Neural cell (in vitro differentiated cells): ENCODE data around the gene BLOC1S4. TPM values are rescaled to one million over a fixed set of nuclear protein-coding genes. Genes with fewer than 3 reads are reported as not detected.

Experiments used
- H2AFZ ChIP-seq: fragments of 200-600, 300-800 bp; sonication (generic), shearing (Covaris generic); 2 replicates; pipeline ENCODE4 v1.6.0; 2014; ENCODE audit warnings: low read depth, mild to moderate bottlenecking, antibody characterized with exemption, low read length, moderate library complexity
- H3F3A ChIP-seq: fragments of 200-600 bp; shearing (Covaris generic); 2 replicates; pipeline ENCODE4 v1.6.1; 2016; ENCODE audit warnings: mild to moderate bottlenecking, moderate library complexity, mixed read lengths, antibody characterized with exemption, low read length; ENCODE audit not compliant: insufficient read depth, poor library complexity, severe bottlenecking
- H3K27ac ChIP-seq: fragments of 200-600, 300-800 bp; sonication (generic), shearing (Covaris generic); 2 replicates; pipeline ENCODE4 v1.5.1; 2014; ENCODE audit warnings: mild to moderate bottlenecking, low read length, moderate library complexity
- H3K27me3 ChIP-seq: fragments of 300-800, 200-600 bp; sonication (generic), shearing (Covaris generic); 2 replicates; pipeline ENCODE4 v1.6.0; 2014; ENCODE audit warnings: mild to moderate bottlenecking, low read depth, low read length, moderate library complexity; ENCODE audit not compliant: insufficient read depth
- H3K36me3 ChIP-seq: fragments of 300-800, 200-600 bp; sonication (generic), shearing (Covaris generic); 2 replicates; pipeline ENCODE4 v1.5.1; 2014; ENCODE audit warnings: mild to moderate bottlenecking, antibody characterized with exemption, low read length, moderate library complexity; ENCODE audit not compliant: insufficient read depth
- H3K4me2 ChIP-seq: fragments of 300-800, 200-600 bp; sonication (generic), shearing (Covaris generic); 2 replicates; pipeline ENCODE4 v1.6.0; 2014; ENCODE audit warnings: mild to moderate bottlenecking, low read length
- H3K4me3 ChIP-seq: fragments of 300-800, 200-600 bp; sonication (generic), shearing (Covaris generic); 2 replicates; pipeline ENCODE4 v1.5.1; 2014; ENCODE audit warnings: mild to moderate bottlenecking, low read length, moderate library complexity
- H3K79me2 ChIP-seq: fragments of 200-600 bp; shearing (Covaris generic); replicated peaks from 2 replicates; pipeline ENCODE4 v1.6.0; 2014; ENCODE audit warnings: mild to moderate bottlenecking, low read length, moderate library complexity; ENCODE audit not compliant: insufficient read depth
- H3K9ac ChIP-seq: fragments of 300-800, 200-600 bp; sonication (generic), shearing (Covaris generic); 2 replicates; pipeline ENCODE4 v1.6.1; 2016; ENCODE audit warnings: mild to moderate bottlenecking, low read length, mixed read lengths
- H3K9me2 ChIP-seq: fragments of 200-600 bp; shearing (Covaris generic); 2 replicates; pipeline ENCODE4 v1.6.1; 2016; ENCODE audit warnings: mild to moderate bottlenecking, low read length, mixed read lengths; ENCODE audit not compliant: insufficient read depth
- H3K9me3 ChIP-seq: fragments of 200-600, 300-800 bp; sonication (generic), shearing (Covaris generic); 2 replicates; pipeline ENCODE4 v1.6.1; 2016; ENCODE audit warnings: mild to moderate bottlenecking, mixed run types, low read length, moderate library complexity, mixed read lengths
- H4K20me1 ChIP-seq: fragments of 200-600 bp; shearing (Covaris generic); 2 replicates; pipeline ENCODE4 v1.6.1; 2016; ENCODE audit warnings: mild to moderate bottlenecking, mixed run types; ENCODE audit not compliant: insufficient read depth
- EP300 ChIP-seq: fragments of 450-650 bp; conservative IDR thresholded peaks from 2 replicates; pipeline ENCODE4 v1.6.1; 2014; ENCODE audit warnings: antibody characterized with exemption, mild to moderate bottlenecking, moderate library complexity; ENCODE audit not compliant: poor library complexity, severe bottlenecking
- EZH2 ChIP-seq: fragments of 200-600, 300-800 bp; shearing (Covaris generic), sonication (generic); IDR thresholded peaks from 2 replicates; pipeline ENCODE4 v1.6.1; 2014; ENCODE audit warnings: antibody characterized with exemption, low read length, borderline replicate concordance, mild to moderate bottlenecking; ENCODE audit not compliant: insufficient read depth, poor library complexity, severe bottlenecking
- MXI1 ChIP-seq: fragments of 450-650 bp; conservative IDR thresholded peaks from 2 replicates; pipeline ENCODE4 v1.6.1; 2014; ENCODE audit warnings: antibody characterized with exemption, mild to moderate bottlenecking; ENCODE audit not compliant: poor library complexity, severe bottlenecking
- POLR2AphosphoS5 ChIP-seq: IDR thresholded peaks from 2 replicates; pipeline ENCODE4 v1.6.1; 2012
- RAD21 ChIP-seq: fragments of 450-650 bp; conservative IDR thresholded peaks from 2 replicates; pipeline ENCODE4 v1.6.1; 2014; ENCODE audit warnings: antibody characterized with exemption, mild to moderate bottlenecking, moderate library complexity
- SMC3 ChIP-seq: fragments of 450-650 bp; conservative IDR thresholded peaks from 2 replicates; pipeline ENCODE4 v1.6.1; 2014; ENCODE audit warnings: antibody characterized with exemption, mild to moderate bottlenecking, moderate library complexity; ENCODE audit not compliant: poor library complexity
- TAF1 ChIP-seq: IDR thresholded peaks from 2 replicates; pipeline ENCODE4 v1.6.1; 2012; ENCODE audit warnings: low read depth
- polyA plus RNA-seq: library from polyadenylated mRNA; depleted of rRNA; stranded (reverse); fragments of >200 nt; gene quantifications from 2 replicates; pipeline ENCODE4 v1.2.3, GENCODE V29; 2014
- TF ChIP-seq, protein P1 (sequence below): fragments of 450-650 bp; IDR thresholded peaks from 2 replicates; pipeline ENCODE4 v1.5.1; 2014; ENCODE audit warnings: antibody characterized with exemption, mild to moderate bottlenecking, moderate library complexity; ENCODE audit not compliant: poor library complexity, severe bottlenecking
- TF ChIP-seq, protein P2 (sequence below): IDR thresholded peaks from 2 replicates; pipeline ENCODE4 v1.6.1; 2012; ENCODE audit warnings: borderline replicate concordance

BLOC1S4 gene
- polyA plus RNA-seq, 1 donor from 2014 or later: 21.2 TPM

DNA sequence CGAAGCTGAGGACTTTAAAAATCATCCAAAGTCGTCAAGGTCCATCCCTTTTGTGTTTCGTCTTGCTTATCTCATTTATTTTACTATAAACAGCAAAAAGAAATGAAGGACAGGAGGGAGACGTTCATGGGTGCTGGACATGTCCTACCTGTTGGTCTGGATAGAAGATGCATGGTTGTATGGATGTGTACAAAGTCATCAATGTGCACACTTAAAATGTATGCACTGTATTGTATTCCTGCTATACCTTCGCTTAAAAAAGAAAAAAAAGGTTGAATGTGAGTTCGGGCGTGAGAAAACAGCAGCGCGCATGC lies 313 bp upstream of the BLOC1S4 start:
- Histone ChIP-seq H2AFZ (peak overlapping the region; percentile 84), H4K20me1 (no peaks in the 10 kb centered on the region), H3F3A (peaks cover 4% of the 10 kb centered on the region), H3K9me3 (no peaks in the 10 kb centered on the region), H3K27me3 (no peaks in the 10 kb centered on the region), H3K36me3 (no peaks in the 10 kb centered on the region), H3K9ac (peak overlapping the region; percentile 90), H3K4me2 (peak overlapping the region; percentile 86), H3K27ac (peak overlapping the region; percentile 85), H3K79me2 (peaks cover 21% of the 10 kb centered on the region), H3K9me2 (no peaks in the 10 kb centered on the region), H3K4me3 (peak overlapping the region; percentile 99)
- TF ChIP-seq, protein P1, sequence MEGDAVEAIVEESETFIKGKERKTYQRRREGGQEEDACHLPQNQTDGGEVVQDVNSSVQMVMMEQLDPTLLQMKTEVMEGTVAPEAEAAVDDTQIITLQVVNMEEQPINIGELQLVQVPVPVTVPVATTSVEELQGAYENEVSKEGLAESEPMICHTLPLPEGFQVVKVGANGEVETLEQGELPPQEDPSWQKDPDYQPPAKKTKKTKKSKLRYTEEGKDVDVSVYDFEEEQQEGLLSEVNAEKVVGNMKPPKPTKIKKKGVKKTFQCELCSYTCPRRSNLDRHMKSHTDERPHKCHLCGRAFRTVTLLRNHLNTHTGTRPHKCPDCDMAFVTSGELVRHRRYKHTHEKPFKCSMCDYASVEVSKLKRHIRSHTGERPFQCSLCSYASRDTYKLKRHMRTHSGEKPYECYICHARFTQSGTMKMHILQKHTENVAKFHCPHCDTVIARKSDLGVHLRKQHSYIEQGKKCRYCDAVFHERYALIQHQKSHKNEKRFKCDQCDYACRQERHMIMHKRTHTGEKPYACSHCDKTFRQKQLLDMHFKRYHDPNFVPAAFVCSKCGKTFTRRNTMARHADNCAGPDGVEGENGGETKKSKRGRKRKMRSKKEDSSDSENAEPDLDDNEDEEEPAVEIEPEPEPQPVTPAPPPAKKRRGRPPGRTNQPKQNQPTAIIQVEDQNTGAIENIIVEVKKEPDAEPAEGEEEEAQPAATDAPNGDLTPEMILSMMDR: no peak
- TF ChIP-seq EP300 (no peak), MXI1 (no peak), EZH2 (no peak), POLR2AphosphoS5 (no peak), RAD21 (no peak), TAF1 (no peak), SMC3 (no peak)
- TF ChIP-seq, protein P2, sequence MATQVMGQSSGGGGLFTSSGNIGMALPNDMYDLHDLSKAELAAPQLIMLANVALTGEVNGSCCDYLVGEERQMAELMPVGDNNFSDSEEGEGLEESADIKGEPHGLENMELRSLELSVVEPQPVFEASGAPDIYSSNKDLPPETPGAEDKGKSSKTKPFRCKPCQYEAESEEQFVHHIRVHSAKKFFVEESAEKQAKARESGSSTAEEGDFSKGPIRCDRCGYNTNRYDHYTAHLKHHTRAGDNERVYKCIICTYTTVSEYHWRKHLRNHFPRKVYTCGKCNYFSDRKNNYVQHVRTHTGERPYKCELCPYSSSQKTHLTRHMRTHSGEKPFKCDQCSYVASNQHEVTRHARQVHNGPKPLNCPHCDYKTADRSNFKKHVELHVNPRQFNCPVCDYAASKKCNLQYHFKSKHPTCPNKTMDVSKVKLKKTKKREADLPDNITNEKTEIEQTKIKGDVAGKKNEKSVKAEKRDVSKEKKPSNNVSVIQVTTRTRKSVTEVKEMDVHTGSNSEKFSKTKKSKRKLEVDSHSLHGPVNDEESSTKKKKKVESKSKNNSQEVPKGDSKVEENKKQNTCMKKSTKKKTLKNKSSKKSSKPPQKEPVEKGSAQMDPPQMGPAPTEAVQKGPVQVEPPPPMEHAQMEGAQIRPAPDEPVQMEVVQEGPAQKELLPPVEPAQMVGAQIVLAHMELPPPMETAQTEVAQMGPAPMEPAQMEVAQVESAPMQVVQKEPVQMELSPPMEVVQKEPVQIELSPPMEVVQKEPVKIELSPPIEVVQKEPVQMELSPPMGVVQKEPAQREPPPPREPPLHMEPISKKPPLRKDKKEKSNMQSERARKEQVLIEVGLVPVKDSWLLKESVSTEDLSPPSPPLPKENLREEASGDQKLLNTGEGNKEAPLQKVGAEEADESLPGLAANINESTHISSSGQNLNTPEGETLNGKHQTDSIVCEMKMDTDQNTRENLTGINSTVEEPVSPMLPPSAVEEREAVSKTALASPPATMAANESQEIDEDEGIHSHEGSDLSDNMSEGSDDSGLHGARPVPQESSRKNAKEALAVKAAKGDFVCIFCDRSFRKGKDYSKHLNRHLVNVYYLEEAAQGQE: no peak

- TF ChIP-seq POLR2AphosphoS5: no peak
- TF ChIP-seq TAF1: no peak
- no peak for TF ChIP-seq MXI1
- TF ChIP-seq, protein P1: no peak
- no peak for TF ChIP-seq EZH2
- TF ChIP-seq, protein P2: no peak
- no peak for TF ChIP-seq EP300
- no peak for TF ChIP-seq SMC3
- no peak for TF ChIP-seq RAD21
These were observed 1.1 kb downstream of the BLOC1S4 start for GRCh38 chr4:6716958-6717655.

More at GRCh38 chr4:6716958-6717655, 1.1 kb downstream of the BLOC1S4 start:
- Histone ChIP-seq H3K9me3 (no peaks in the 10 kb centered on the region), H3K36me3 (no peaks in the 10 kb centered on the region), H3K27ac (peak overlapping the region; percentile 85), H3K27me3 (no peaks in the 10 kb centered on the region), H3K4me3 (peak overlapping the region; percentile 99), H3K9me2 (no peaks in the 10 kb centered on the region), H3K9ac (peak overlapping the region; percentile 90), H4K20me1 (no peaks in the 10 kb centered on the region), H2AFZ (no peak overlapping the region), H3K79me2 (peaks cover 21% of the 10 kb centered on the region), H3F3A (no peaks in the 10 kb centered on the region), H3K4me2 (peak overlapping the region; percentile 85)
